ENCODE results near the gene UBE2Q2. TPM values are rescaled to one million over a fixed set of nuclear protein-coding genes. Genes with fewer than 3 reads are reported as not detected.

Gene UBE2Q2
- total and polyA plus RNA-seq, 10 donors: 22.9 to 38.0 (median 30.8) TPM

- Histone ChIP-seq H3K9me3 (no peaks in the 10 kb centered on the region), H3K36me3 (no peaks in the 10 kb centered on the region), H3K4me3 (no peak overlapping the region), H3K27ac (no peak overlapping the region), H3K27me3 (replicated peaks in 1 of 7) (peaks cover 0 to 15% (median 0%) of the 10 kb centered on the region in 7 donors), H3K4me1 (no peaks in the 10 kb centered on the region)
- intact Hi-C loops (cut with DNase I; ENCODE audit: low total_unique reads): no loop called here
- TF ChIP-seq, protein P1, sequence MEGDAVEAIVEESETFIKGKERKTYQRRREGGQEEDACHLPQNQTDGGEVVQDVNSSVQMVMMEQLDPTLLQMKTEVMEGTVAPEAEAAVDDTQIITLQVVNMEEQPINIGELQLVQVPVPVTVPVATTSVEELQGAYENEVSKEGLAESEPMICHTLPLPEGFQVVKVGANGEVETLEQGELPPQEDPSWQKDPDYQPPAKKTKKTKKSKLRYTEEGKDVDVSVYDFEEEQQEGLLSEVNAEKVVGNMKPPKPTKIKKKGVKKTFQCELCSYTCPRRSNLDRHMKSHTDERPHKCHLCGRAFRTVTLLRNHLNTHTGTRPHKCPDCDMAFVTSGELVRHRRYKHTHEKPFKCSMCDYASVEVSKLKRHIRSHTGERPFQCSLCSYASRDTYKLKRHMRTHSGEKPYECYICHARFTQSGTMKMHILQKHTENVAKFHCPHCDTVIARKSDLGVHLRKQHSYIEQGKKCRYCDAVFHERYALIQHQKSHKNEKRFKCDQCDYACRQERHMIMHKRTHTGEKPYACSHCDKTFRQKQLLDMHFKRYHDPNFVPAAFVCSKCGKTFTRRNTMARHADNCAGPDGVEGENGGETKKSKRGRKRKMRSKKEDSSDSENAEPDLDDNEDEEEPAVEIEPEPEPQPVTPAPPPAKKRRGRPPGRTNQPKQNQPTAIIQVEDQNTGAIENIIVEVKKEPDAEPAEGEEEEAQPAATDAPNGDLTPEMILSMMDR (IDR thresholded peaks at IDR 0.05 in 8 of 11, conservative IDR thresholded peaks at IDR 0.05 in 3 of 11): no peak
- no peak for TF ChIP-seq POLR2A (IDR thresholded peaks at IDR 0.05)
- 68 to 80% (median 72%) methylated on average over 1 of the region's 1 CpG for WGBS, 5 donors
- DNase-seq: no peak
Measured at GRCh38 chr15:75943713-75944215, 100.5 kb downstream of the UBE2Q2 start.

GRCh38 chr15:75945953-75946352 is 102.7 kb downstream of the UBE2Q2 start:
- Histone ChIP-seq H3K27me3 (replicated peaks in 1 of 7) (peaks cover 0 to 20% (median 0%) of the 10 kb centered on the region in 7 donors), H3K4me3 (no peak overlapping the region), H3K4me1 (no peaks in the 10 kb centered on the region), H3K9me3 (no peaks in the 10 kb centered on the region), H3K27ac (no peak overlapping the region), H3K36me3 (no peaks in the 10 kb centered on the region)
- TF ChIP-seq, protein P1 (IDR thresholded peaks at IDR 0.05 in 8 of 11, conservative IDR thresholded peaks at IDR 0.05 in 3 of 11): no peak
- TF ChIP-seq POLR2AphosphoS5 (IDR thresholded peaks at IDR 0.05) (no peak), POLR2A (IDR thresholded peaks at IDR 0.05) (no peak)
- DNase-seq: no peak
- intact Hi-C loops (cut with DNase I; ENCODE audit: low total_unique reads): no loop called here
- 33 to 67% (median 46%) methylated on average over 4 of the region's 4 CpGs for WGBS, 5 donors

DNA sequence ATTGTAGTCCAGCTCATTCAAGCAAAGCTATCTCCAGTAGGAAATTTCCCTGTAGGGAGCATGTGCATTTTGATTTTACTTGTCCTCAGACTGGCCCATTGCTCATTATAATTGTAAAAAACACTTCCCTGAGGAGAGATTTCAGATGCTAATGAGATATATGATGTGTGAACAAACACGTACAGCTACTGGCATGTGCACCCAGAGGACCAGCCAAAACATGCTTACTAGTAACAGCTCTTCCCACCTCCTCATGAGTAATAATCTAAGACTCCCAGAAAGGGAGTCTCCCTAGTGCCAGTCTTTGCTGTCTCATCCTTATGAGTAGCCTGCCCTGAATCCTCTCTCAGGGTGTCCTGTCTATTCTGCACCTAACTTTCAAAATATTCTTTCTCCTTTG is 103.8 kb downstream of the UBE2Q2 start:
- no peak for TF ChIP-seq POLR2AphosphoS5 (IDR thresholded peaks at IDR 0.05)
- TF ChIP-seq POLR2A (IDR thresholded peaks at IDR 0.05): no peak
- TF ChIP-seq, protein P1 (IDR thresholded peaks at IDR 0.05 in 8 of 11, conservative IDR thresholded peaks at IDR 0.05 in 3 of 11): no peak
- Histone ChIP-seq H3K9me3 (no peaks in the 10 kb centered on the region), H3K4me1 (no peaks in the 10 kb centered on the region), H3K4me3 (no peak overlapping the region), H3K27me3 (replicated peaks in 1 of 7) (peaks cover 0 to 20% (median 0%) of the 10 kb centered on the region in 7 donors), H3K36me3 (no peaks in the 10 kb centered on the region), H3K27ac (no peak overlapping the region)
- 67 to 77% (median 73%) methylated on average over 1 of the region's 1 CpG for WGBS, 5 donors
- intact Hi-C loops (cut with DNase I; ENCODE audit: low total_unique reads): no loop called here
- DNase-seq: no peak

- 80 to 82% (median 80%) methylated on average over 8 of the region's 8 CpGs for WGBS, 5 donors
- DNase-seq: no peak
- peaks cover 0 to 20% (median 0%) of the 10 kb centered on the region in 7 donors for H3K27me3 ChIP-seq (replicated peaks in 1 of 7)
- no peak overlapping the region for H3K4me3 ChIP-seq
- H3K9me3 ChIP-seq: no peaks in the 10 kb centered on the region
- intact Hi-C loops (cut with DNase I; ENCODE audit: low total_unique reads): no loop called here
- H3K36me3 ChIP-seq: no peaks in the 10 kb centered on the region
- no peak for TF ChIP-seq POLR2A (IDR thresholded peaks at IDR 0.05)
- TF ChIP-seq, protein P1 (IDR thresholded peaks at IDR 0.05 in 8 of 11, conservative IDR thresholded peaks at IDR 0.05 in 3 of 11): no peak
- no peak for TF ChIP-seq POLR2AphosphoS5 (IDR thresholded peaks at IDR 0.05)
- no peaks in the 10 kb centered on the region for H3K4me1 ChIP-seq
- H3K27ac ChIP-seq: no peak overlapping the region
Measured at GRCh38 chr15:75948761-75949296, 105.6 kb downstream of the UBE2Q2 start.

Small RNA genes lying within 50 kb of the gene (small RNA-seq; reads per million reads assigned to genes)
- 0 reads per million in 4 donors for gene RN7SL510P

Other genes with a start within 250 kb of the UBE2Q2 start
- gene SNUPN, start 217.7 kb upstream of the UBE2Q2 start, total RNA-seq: 10 to 100 TPM; 16.9 to 26.3 (median 22.8) TPM
- 10 to 100 TPM; 16.8 to 24.7 (median 21.3) TPM for gene SNUPN, start 217.7 kb upstream of the UBE2Q2 start, polyA plus RNA-seq
- gene IMP3, start 203.2 kb upstream of the UBE2Q2 start, total RNA-seq: 100 to 1,000 TPM in 3 of 7 donors, 10 to 100 TPM in 4; 51.3 to 177 (median 67.6) TPM
- gene IMP3, start 203.2 kb upstream of the UBE2Q2 start, polyA plus RNA-seq: 100 to 1,000 TPM; 100 to 128 (median 107) TPM
- 10 to 100 TPM; 10.4 to 22.8 (median 18.3) TPM for gene SNX33, start 195.5 kb upstream of the UBE2Q2 start, total RNA-seq
- 1 to 10 TPM; 4.3 to 7.8 (median 6.3) TPM for gene SNX33, start 195.5 kb upstream of the UBE2Q2 start, polyA plus RNA-seq
- 10 to 100 TPM in 4 of 7 donors, 1 to 10 TPM in 3; 4.1 to 28.6 (median 10.2) TPM for gene CSPG4, start 130.6 kb upstream of the UBE2Q2 start, total RNA-seq
- 1 to 10 TPM in 2 of 3 donors, under 1 TPM in 1; 0.89 to 4.9 (median 1.3) TPM for gene CSPG4, start 130.6 kb upstream of the UBE2Q2 start, polyA plus RNA-seq
- 10 to 100 TPM; 14.6 to 24.9 (median 22.0) TPM for gene FBXO22, start 60.4 kb downstream of the UBE2Q2 start, total RNA-seq
- gene FBXO22, start 60.4 kb downstream of the UBE2Q2 start, polyA plus RNA-seq: 10 to 100 TPM in 1 of 3 donors, 1 to 10 TPM in 2; 4.9 to 10.2 (median 7.4) TPM
- gene NRG4, start 169.0 kb downstream of the UBE2Q2 start, total RNA-seq: under 1 TPM in 2 of 7 donors, not detected in 5; 0.50 to 0.76 TPM
- under 1 TPM; 0.09 to 0.42 (median 0.12) TPM for gene NRG4, start 169.0 kb downstream of the UBE2Q2 start, polyA plus RNA-seq
- gene TMEM266, start 216.5 kb downstream of the UBE2Q2 start, total RNA-seq: 1 to 10 TPM in 6 of 7 donors, under 1 TPM in 1; 0.68 to 1.8 (median 1.5) TPM
- gene TMEM266, start 216.5 kb downstream of the UBE2Q2 start, polyA plus RNA-seq: 1 to 10 TPM in 1 of 3 donors, under 1 TPM in 2; 0.61 to 1.3 (median 0.89) TPM

All from spleen (tissue), 11 donors.